Large intestine (tissue), 3 donors: ENCODE data around the gene RHOH. TPM values are rescaled to one million over a fixed set of nuclear protein-coding genes. Genes with fewer than 3 reads are reported as not detected.
A peak's percentile ranks its signal among the peaks of the same experiment; 100 is the strongest.
"Not testable (repeated sequence)": the region's sequence is repeated elsewhere in the genome, so short reads cannot be mapped to it uniquely, and the experiment has no call there.

Experiments used
- DNase-seq, 2 donors: peaks; one replicate each; pipeline versions ENCODE4 v3.0.0 to v3.0.0-alpha.2; 2013
- H3K27ac ChIP-seq: one replicate; pipeline ENCODE4 v1.5.1; 2013; ENCODE audit warnings: low read length
- H3K27me3 ChIP-seq: 2 replicates; pipeline ENCODE4 v1.6.1; 2013; ENCODE audit warnings: low read length; ENCODE audit not compliant: control insufficient read depth, insufficient read depth
- H3K36me3 ChIP-seq: 2 replicates; pipeline ENCODE4 v1.6.1; 2013; ENCODE audit warnings: low read length; ENCODE audit not compliant: control insufficient read depth, insufficient read depth
- H3K4me1 ChIP-seq: one replicate; pipeline ENCODE4 v1.6.1; 2013; ENCODE audit warnings: low read length; ENCODE audit not compliant: control insufficient read depth, insufficient read depth
- H3K4me3 ChIP-seq: one replicate; pipeline ENCODE4 v1.5.1; 2013; ENCODE audit warnings: low read length
- H3K9me3 ChIP-seq: one replicate; pipeline ENCODE4 v1.6.1; 2013; ENCODE audit warnings: mild to moderate bottlenecking, low read depth, low read length, moderate library complexity; ENCODE audit not compliant: control insufficient read depth
- WGBS: methylation state at CpG from one replicate; pipeline ENCODE4 v1.1.5; 2013; ENCODE audit warnings: low lambda C conversion rate; ENCODE audit not compliant: insufficient coverage; 5-methylcytosine and 5-hydroxymethylcytosine counted together
- polyA plus RNA-seq: library from polyadenylated mRNA; unstranded; fragments of 120-200 nt; gene quantifications from one replicate; pipeline ENCODE4 v1.2.1, GENCODE V29; 2013

Gene RHOH
- polyA plus RNA-seq, 1 donor = 3.1 TPM

DNA sequence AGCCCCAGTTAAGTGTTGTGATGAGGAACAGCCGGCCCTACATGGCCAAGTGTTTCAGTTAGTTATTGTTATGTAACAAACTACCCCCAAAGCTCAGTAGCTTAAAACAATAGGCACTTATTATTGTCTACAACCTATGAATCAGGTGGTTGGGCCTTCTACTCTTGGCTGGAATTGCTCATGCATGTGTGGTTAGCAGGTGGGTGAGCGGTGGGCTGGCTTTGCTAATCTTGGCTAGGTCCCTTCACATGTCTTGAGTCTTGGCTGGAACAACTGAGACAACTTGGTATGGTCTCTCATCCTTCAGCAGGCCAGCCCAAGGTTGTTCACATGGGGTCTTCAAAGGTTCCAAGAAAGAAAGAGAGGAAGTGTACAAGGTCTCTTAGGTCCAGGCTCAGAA is 83.8 kb downstream of the RHOH start:
- no CpG with 5 or more reads among the region's 2 CpGs for WGBS
- H3K9me3 ChIP-seq = no peaks in the 10 kb centered on the region
- no peaks in the 10 kb centered on the region for H3K36me3 ChIP-seq
- H3K27ac ChIP-seq = no peak overlapping the region
- no peak overlapping the region for H3K4me3 ChIP-seq
- no peaks in the 10 kb centered on the region for H3K27me3 ChIP-seq
- DNase-seq = no peak
- no peaks in the 10 kb centered on the region for H3K4me1 ChIP-seq

DNA sequence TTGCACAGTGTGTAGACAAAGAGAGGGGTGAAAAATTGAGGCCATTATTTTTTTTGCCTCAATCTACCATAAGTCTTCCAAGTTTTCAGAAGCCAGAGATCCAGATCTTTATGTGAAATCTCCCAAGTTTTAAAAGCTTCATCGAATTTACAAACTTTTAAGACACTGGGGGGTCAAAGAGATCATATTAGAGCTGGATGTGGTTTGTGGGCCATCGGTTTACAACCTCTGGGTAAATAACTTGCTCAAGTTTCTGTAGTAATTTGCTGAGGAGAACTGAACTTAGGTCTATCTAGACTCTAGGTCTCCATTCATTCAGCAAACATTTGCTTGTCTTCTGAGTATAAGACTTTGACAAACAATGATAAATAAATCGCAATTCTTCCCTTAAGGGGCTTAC is 84.3 kb downstream of the RHOH start:
- H3K36me3 ChIP-seq = no peaks in the 10 kb centered on the region
- 50% methylated on average over 1 of the region's 3 CpGs for WGBS

DNA sequence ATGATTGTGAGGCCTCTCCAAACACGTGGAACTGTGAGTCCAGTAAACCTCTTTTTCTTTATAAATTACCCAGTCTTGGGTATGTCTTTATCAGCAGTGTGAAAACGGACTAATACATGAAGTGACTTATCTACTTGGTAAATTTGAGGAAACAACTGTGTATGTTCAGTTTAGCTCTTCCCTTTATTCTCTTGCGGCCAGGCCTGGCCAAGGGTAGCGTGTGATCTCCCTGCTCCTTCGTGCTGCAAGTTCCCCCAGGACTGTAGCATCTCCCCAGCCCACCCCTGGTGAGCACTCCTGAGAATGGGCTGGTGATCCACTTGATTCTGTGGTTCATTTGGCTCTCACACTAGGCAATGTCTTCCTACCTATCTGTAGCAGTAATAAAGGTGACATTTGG is 85.1 kb downstream of the RHOH start:
- H3K9me3 ChIP-seq = no peaks in the 10 kb centered on the region
- no peaks in the 10 kb centered on the region for H3K36me3 ChIP-seq
- H3K4me1 ChIP-seq = no peaks in the 10 kb centered on the region
- no peak overlapping the region for H3K4me3 ChIP-seq
- no peak overlapping the region for H3K27ac ChIP-seq
- DNase-seq = no peak
- WGBS = no CpG with 5 or more reads among the region's 5 CpGs
- H3K27me3 ChIP-seq = no peaks in the 10 kb centered on the region

More for the DNA sequence above, 84.3 kb downstream of the RHOH start:
- no peak overlapping the region for H3K4me3 ChIP-seq
- H3K9me3 ChIP-seq = no peaks in the 10 kb centered on the region
- DNase-seq = no peak
- H3K27me3 ChIP-seq = no peaks in the 10 kb centered on the region
- no peaks in the 10 kb centered on the region for H3K4me1 ChIP-seq
- H3K27ac ChIP-seq = no peak overlapping the region

DNA sequence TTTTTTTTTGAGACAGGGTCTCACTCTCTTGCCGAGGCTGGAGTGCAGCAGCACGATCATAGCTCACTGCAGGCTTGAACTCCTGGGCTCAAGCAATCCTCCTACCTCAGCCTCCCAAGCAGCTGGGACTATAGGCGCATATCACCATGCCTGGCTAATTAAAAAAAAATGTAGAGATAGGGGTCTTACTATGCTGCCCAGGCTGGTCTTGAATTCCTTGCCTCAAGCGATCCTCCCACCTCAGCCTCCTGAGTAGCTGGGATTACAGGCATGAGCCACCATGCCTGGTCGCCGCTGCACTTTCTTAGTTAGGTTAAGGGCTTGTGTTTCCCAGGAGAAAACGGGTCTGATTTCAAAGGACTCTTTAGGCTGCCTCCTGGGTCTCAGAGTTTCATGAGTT is 86.0 kb downstream of the RHOH start:
- not testable (repeated sequence) for H3K27ac ChIP-seq, H3K36me3 ChIP-seq, H3K4me3 ChIP-seq, H3K9me3 ChIP-seq, DNase-seq, H3K27me3 ChIP-seq, H3K4me1 ChIP-seq
- WGBS = no CpG with 5 or more reads among the region's 7 CpGs

DNA sequence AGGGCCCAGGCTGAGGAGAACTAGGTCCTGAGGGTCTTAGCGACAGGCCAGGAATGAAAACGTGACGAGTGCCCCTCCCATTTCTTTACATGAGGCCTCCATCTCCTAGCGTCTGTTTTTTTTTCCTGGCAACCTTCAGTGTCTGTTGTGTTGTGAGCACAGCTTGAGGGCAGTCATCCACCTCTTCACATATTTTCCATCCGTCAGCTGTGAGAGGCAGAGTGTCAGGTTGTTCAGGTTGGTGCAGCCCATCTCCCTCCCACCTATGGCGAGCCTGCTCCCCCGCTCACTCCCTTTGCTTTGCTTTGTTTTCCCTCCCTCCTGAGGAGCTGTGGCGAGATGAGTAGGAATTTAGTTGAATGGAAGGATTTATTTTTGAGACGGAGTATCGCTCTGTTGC is 86.6 kb downstream of the RHOH start:
- H3K27ac ChIP-seq = no peak overlapping the region
- 100% methylated on average over 1 of the region's 10 CpGs for WGBS
- DNase-seq = no peak
- no peaks in the 10 kb centered on the region for H3K36me3 ChIP-seq
- no peaks in the 10 kb centered on the region for H3K27me3 ChIP-seq
- H3K4me3 ChIP-seq = no peak overlapping the region
- no peaks in the 10 kb centered on the region for H3K4me1 ChIP-seq
- H3K9me3 ChIP-seq = no peaks in the 10 kb centered on the region

DNA sequence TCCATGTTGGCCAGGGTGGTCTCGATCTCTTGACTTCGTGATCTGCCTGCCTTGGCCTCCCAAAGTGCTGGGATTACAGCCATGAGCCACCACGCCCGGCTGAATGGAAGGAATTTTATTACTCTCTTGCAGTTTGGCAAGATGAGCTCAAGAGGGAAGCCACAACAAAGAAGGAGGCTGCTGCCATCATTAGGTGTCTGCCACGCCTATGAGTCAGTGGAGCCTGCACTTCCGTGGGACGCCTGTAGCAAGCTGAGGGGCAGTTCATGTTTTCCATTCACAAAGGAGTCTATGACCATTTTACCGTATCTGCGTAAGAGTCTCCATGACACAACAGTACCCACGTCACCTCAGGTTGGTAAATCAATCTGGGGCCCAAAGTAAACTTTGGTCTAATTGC is 87.1 kb downstream of the RHOH start:
- Histone ChIP-seq H3K4me3 (no peak overlapping the region), H3K9me3 (no peaks in the 10 kb centered on the region), H3K4me1 (no peaks in the 10 kb centered on the region), H3K27me3 (no peaks in the 10 kb centered on the region), H3K27ac (no peak overlapping the region), H3K36me3 (no peaks in the 10 kb centered on the region)
- WGBS = no CpG with 5 or more reads among the region's 10 CpGs
- peak; percentile 7 to 29 for DNase-seq

DNA sequence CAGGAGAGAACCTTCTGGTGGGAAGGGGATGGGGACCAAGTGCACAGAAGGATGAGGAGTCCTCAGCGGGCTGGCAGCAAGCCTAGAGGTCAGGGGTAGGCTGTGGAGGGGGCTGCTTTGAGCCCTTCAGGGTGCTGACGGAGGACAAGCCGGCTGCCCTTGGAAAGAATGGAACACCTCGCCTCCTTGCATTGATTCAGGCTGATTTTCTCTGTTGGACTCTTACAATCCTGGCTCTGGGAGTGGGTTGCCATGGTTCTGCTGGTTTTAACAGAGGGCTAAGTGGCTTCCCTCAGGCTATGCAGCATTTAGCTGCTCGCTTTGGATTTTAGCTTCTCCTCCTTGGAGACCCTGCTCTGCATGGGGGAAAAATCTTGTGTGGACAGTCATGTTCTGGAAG is 88.9 kb downstream of the RHOH start:
- Histone ChIP-seq H3K4me1 (no peaks in the 10 kb centered on the region), H3K27ac (no peak overlapping the region), H3K27me3 (no peaks in the 10 kb centered on the region), H3K36me3 (no peaks in the 10 kb centered on the region), H3K9me3 (no peaks in the 10 kb centered on the region), H3K4me3 (no peak overlapping the region)
- WGBS = no CpG with 5 or more reads among the region's 5 CpGs
- no peak for DNase-seq

DNA sequence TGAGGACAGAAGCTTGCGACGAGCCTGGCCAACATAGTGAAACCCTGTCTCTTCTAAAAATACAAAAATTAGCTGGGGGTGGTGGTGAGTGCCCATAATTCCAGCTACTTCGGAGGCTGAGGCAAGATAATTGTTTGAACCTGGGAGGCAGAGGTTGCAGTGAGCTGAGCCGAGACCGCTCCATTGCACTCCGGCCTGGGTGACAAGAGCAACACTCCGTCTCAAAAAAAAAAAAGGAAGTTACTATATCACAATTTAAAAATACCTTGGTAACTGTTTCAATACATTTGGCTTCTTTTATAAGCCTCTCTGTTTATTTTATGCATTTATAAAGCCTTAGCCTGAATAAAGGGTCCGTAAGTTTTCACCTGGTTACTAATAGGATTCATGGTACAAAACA is 91.7 kb downstream of the RHOH start:
- no peak for DNase-seq
- Histone ChIP-seq H3K4me3 (no peak overlapping the region), H3K27ac (no peak overlapping the region), H3K27me3 (no peaks in the 10 kb centered on the region), H3K9me3 (no peaks in the 10 kb centered on the region), H3K4me1 (no peaks in the 10 kb centered on the region), H3K36me3 (no peaks in the 10 kb centered on the region)
- WGBS = no CpG with 5 or more reads among the region's 8 CpGs

DNA sequence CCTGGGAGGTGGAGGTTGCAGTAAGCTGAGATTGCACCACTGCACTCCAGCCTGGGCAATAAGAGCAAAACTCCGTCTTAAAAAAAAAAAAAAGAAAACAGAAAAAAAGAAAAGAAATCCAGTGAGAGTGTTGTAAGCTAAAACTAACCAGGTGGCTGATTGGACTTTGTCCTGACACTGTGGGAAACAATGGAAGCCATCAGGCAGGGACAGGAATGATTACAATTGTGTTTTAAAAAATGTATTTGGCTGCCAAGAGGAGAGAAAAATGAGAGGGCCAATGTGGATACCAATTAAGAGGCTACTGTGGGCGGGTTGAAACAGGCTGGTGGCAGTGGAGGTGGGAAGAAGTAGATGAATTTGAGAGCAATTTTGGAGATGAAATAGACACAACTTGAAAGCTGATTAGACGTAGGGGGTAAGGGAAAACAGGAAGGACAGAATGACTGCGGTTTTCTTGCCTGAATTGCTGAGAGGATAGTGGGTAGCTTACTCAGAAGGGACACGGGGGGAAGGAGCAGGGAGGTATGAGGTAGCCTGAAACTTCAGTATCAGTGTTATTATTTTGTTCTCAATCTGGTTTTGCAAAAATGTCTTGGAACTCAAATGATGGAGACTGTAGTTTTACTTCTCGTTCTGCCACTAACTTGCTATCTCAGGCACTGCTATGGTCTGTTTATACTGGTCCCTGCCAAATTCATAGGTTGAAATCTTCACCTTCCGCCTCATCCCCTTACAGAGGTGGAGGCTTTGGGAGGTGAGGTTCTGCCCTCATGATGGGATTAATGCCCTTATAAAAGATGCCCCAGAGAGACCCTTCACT is 92.7 kb downstream of the RHOH start:
- Histone ChIP-seq H3K27ac (no peak overlapping the region), H3K4me3 (no peak overlapping the region), H3K27me3 (no peaks in the 10 kb centered on the region), H3K36me3 (no peaks in the 10 kb centered on the region), H3K4me1 (no peaks in the 10 kb centered on the region), H3K9me3 (peaks cover 7% of the 10 kb centered on the region)
- WGBS = 59% methylated on average over 4 of the region's 7 CpGs
- peak in 1 of 2 donors; percentile 35 for DNase-seq

DNA sequence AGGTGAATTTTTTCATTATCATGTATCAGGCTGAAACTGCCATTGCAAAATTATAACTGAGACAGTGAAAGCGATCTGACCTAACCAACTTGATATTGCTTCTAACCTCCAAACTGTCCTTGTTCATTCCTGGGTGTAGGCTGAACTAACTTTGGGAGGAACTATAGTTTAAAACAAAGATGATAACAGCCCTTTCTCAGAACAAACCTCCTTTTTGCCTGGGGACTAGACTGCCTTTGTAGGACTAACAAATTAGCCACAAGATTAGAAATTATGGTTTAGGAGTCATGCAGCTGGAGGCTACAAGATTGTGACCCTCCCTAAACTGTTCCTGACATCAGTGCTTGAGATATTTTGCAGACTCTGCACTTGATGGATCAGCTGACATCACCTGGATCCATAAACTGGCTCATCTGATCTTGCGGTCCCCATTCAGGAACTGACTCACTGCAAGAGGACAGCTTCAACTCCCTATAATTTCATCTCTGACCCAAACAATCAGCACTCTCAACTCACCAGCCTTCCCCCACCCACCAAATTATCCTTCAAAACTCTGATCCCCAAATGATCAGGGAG is 93.9 kb downstream of the RHOH start:
- peaks cover 18% of the 10 kb centered on the region for H3K9me3 ChIP-seq
- WGBS = no CpG with 5 or more reads among the region's 2 CpGs
- not testable (repeated sequence) for H3K27me3 ChIP-seq, DNase-seq, H3K4me3 ChIP-seq, H3K4me1 ChIP-seq, H3K36me3 ChIP-seq, H3K27ac ChIP-seq

DNA sequence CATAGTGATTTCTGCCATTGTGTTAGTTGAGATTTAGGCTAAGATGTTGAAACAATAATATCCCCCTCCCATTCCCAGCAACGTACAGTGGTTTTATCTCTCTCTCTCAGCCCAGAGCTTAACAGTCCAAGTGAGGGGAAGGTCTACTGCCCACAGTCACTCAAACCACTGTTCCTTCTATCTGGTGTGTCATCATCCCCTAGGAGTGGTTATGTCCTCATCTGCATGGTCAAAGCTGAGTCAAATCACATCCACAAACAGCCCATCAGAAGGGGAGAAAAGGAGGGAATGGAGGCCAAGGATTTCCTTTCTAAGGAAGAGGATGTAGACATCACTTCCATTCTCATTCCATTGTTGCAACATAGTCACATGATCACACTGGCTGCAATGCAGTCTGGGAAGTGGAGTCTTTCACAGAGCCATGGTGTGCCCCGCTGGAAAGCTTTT is 95.5 kb downstream of the RHOH start:
- no peak for DNase-seq
- no peaks in the 10 kb centered on the region for H3K4me1 ChIP-seq

More for the DNA sequence above, 95.5 kb downstream of the RHOH start:
- Histone ChIP-seq H3K9me3 (peaks cover 19% of the 10 kb centered on the region), H3K4me3 (no peak overlapping the region), H3K36me3 (no peaks in the 10 kb centered on the region), H3K27ac (no peak overlapping the region), H3K27me3 (no peaks in the 10 kb centered on the region)
- no CpG with 5 or more reads among the region's 2 CpGs for WGBS
